ENCODE results near the gene MTX1.

The MTX1 gene

DNA sequence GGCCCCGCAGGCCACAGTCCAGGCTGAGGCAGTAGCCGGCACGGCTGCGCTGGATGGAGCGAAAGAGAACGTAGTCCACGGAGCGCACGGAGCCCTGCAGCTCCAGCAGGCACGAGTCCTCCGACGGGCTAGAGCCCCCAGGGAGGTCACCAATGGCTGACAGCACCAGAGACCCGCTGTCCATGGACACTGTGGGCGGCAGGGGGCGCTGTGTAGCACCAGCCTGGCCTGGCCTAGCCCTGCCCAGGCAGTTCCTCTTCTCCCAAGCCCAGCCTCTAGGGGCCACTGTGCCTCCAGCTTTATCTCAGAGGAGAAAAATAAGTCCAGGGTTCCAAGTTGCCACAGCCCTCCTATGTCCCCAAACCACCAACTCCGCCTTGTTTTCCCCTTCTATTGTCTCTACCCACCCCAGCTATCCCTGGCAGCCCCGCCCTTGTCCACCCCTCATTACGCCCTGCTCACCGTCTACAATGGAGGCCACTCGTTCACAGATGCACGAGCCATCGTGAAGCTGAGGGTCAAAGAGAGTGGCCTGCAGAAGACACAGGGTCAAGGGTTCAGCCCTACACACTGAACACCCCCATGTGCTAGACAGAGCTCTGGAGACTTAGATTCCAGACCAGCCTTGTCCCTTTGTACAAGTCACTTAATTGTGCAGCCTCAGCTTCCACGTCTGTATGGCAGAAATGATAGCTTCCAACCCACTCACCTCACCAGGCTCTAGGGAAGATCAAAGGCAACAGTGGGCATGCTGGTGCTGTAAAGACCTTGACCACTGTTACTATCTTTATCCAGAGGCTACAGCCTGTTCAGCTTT lies 42.3 kb downstream of the MTX1 start:
- Histone ChIP-seq H3K27ac (ENCODE audit: low read depth, low read length) (peak overlapping the region; percentile 76), H3K4me1 (ENCODE audit: insufficient read depth, low read length) (peaks cover 29% of the 10 kb centered on the region), H3K9me3 (ENCODE audit: low read length) (no peaks in the 10 kb centered on the region), H3K4me3 (ENCODE audit: low read depth in 1 of 2, low read length in 2 of 2) (peak overlapping the region in 1 of 2 donors; percentile 29), H3K27me3 (ENCODE audit: control insufficient read depth in 1 of 2, insufficient read depth in 2 of 2, low read length in 2 of 2) (no peaks in the 10 kb centered on the region), H3K9ac (ENCODE audit: low read length) (no peak overlapping the region), H3K36me3 (ENCODE audit: insufficient read depth, low read length) (peaks cover 13% of the 10 kb centered on the region)

DNA sequence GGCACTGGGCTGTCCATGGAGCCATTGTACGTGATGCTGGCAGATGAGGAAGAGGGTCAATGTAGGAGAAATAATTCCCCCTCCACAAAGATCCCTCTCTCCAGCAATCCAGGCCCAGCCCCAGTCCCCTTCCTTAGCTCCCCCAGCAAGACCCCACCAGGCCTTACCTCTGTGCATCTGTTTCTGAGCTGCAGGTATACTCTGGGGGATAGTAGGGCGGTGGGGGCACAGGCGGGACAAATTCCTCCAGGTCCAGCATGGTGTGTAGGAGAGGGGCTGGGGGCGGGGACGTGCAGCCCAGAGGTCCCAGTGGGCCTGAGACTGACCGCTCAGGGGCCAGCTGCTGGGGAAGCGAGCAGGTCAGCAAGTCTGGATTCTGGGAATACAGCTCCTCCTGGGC lies 43.1 kb downstream of the MTX1 start:
- no peaks in the 10 kb centered on the region for H3K27me3 ChIP-seq (ENCODE audit: control insufficient read depth in 1 of 2, insufficient read depth in 2 of 2, low read length in 2 of 2)
- peaks cover 19% of the 10 kb centered on the region for H3K36me3 ChIP-seq (ENCODE audit: insufficient read depth, low read length)
- H3K9me3 ChIP-seq (ENCODE audit: low read length), result no peaks in the 10 kb centered on the region
- H3K27ac ChIP-seq (ENCODE audit: low read depth, low read length), result no peak overlapping the region
- H3K9ac ChIP-seq (ENCODE audit: low read length), result no peak overlapping the region
- H3K4me3 ChIP-seq (ENCODE audit: low read depth in 1 of 2, low read length in 2 of 2), result no peak overlapping the region
- peaks cover 36% of the 10 kb centered on the region for H3K4me1 ChIP-seq (ENCODE audit: insufficient read depth, low read length)

DNA sequence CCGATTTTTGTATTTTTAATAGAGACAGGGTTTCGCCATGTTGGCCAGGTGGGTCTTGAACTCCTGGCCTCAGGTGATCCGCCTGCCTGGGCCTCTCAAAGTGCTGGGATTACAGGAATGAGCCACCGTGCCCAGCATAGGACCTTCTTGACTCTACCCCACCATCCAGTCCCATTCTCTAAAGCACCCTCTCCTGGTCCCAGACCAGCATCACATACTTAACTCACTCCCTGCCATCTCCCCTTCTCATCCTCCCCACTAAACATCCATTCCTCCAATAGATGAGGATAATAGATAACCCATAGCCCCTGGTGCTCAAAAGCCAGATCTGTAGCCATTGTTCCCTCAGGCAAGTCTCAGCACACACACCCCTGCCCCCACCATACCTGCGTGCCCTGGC lies 44.7 kb downstream of the MTX1 start:
- Histone ChIP-seq H3K27me3 (ENCODE audit: control insufficient read depth in 1 of 2, insufficient read depth in 2 of 2, low read length in 2 of 2) (no peaks in the 10 kb centered on the region), H3K27ac (ENCODE audit: low read depth, low read length) (no peak overlapping the region), H3K4me1 (ENCODE audit: insufficient read depth, low read length) (peaks cover 39% of the 10 kb centered on the region), H3K9ac (ENCODE audit: low read length) (no peak overlapping the region), H3K36me3 (ENCODE audit: insufficient read depth, low read length) (peaks cover 14% of the 10 kb centered on the region), H3K9me3 (ENCODE audit: low read length) (no peaks in the 10 kb centered on the region), H3K4me3 (ENCODE audit: low read depth in 1 of 2, low read length in 2 of 2) (peak overlapping the region in 1 of 2 donors; percentile 66)

- no peak overlapping the region for H3K27ac ChIP-seq (ENCODE audit: low read depth, low read length)
- H3K4me3 ChIP-seq (ENCODE audit: low read depth in 1 of 2, low read length in 2 of 2), result peak overlapping the region in 1 of 2 donors; percentile 66
- no peaks in the 10 kb centered on the region for H3K9me3 ChIP-seq (ENCODE audit: low read length)
- H3K36me3 ChIP-seq (ENCODE audit: insufficient read depth, low read length), result peaks cover 17% of the 10 kb centered on the region
- H3K9ac ChIP-seq (ENCODE audit: low read length), result peak overlapping the region; percentile 76
- no peaks in the 10 kb centered on the region for H3K27me3 ChIP-seq (ENCODE audit: control insufficient read depth in 1 of 2, insufficient read depth in 2 of 2, low read length in 2 of 2)
- peaks cover 39% of the 10 kb centered on the region for H3K4me1 ChIP-seq (ENCODE audit: insufficient read depth, low read length)
Measured at GRCh38 chr1:155253797-155254196, 45.3 kb downstream of the MTX1 start.

- Histone ChIP-seq H3K4me1 (ENCODE audit: insufficient read depth, low read length) (peaks cover 39% of the 10 kb centered on the region), H3K4me3 (ENCODE audit: low read depth in 1 of 2, low read length in 2 of 2) (peak overlapping the region; percentile 63 to 66), H3K27me3 (ENCODE audit: control insufficient read depth in 1 of 2, insufficient read depth in 2 of 2, low read length in 2 of 2) (no peaks in the 10 kb centered on the region), H3K36me3 (ENCODE audit: insufficient read depth, low read length) (peaks cover 18% of the 10 kb centered on the region), H3K27ac (ENCODE audit: low read depth, low read length) (peak overlapping the region; percentile 84), H3K9me3 (ENCODE audit: low read length) (no peaks in the 10 kb centered on the region), H3K9ac (ENCODE audit: low read length) (peak overlapping the region; percentile 76)
Measured at GRCh38 chr1:155254228-155254713, 45.8 kb downstream of the MTX1 start.

DNA sequence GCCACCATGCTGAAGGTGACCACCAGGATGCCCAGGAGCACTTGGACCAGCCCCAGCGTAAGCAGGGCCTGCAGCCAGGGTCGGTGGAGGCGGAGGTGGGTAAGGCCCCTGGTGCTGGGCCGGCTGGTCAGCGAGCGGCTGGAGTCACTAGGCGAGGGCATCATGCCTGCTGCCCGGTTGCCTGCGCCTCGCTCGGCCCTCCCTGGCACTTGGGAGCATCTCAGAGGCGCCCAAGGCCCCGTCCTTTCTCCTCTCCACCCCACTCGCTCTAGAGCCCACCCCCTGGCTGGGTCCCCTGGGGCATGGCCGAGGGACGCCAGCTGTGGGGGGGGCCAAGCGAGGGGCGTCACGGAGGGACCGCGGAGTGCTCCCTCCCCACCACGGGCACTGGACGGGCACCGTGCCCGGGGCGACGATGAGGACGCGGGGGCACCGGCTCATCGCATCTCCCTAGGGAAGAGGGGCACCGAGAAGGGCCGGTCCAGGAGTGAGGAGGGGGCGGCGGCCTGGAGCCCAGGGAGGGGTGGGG lies 46.3 kb downstream of the MTX1 start:
- H3K4me3 ChIP-seq (ENCODE audit: low read depth in 1 of 2, low read length in 2 of 2), result peak overlapping the region; percentile 63 to 66
- no peaks in the 10 kb centered on the region for H3K9me3 ChIP-seq (ENCODE audit: low read length)
- H3K27ac ChIP-seq (ENCODE audit: low read depth, low read length), result peak overlapping the region; percentile 84
- peak overlapping the region; percentile 76 for H3K9ac ChIP-seq (ENCODE audit: low read length)
- peaks cover 39% of the 10 kb centered on the region for H3K4me1 ChIP-seq (ENCODE audit: insufficient read depth, low read length)
- H3K36me3 ChIP-seq (ENCODE audit: insufficient read depth, low read length), result peaks cover 18% of the 10 kb centered on the region
- H3K27me3 ChIP-seq (ENCODE audit: control insufficient read depth in 1 of 2, insufficient read depth in 2 of 2, low read length in 2 of 2), result no peaks in the 10 kb centered on the region

- Histone ChIP-seq H3K4me1 (ENCODE audit: insufficient read depth, low read length) (peaks cover 40% of the 10 kb centered on the region), H3K27me3 (ENCODE audit: control insufficient read depth in 1 of 2, insufficient read depth in 2 of 2, low read length in 2 of 2) (no peaks in the 10 kb centered on the region), H3K27ac (ENCODE audit: low read depth, low read length) (peak within 1 kb of the TSS; percentile 84), H3K9me3 (ENCODE audit: low read length) (no peaks in the 10 kb centered on the region), H3K9ac (ENCODE audit: low read length) (peak within 1 kb of the TSS; percentile 76), H3K4me3 (ENCODE audit: low read depth in 1 of 2, low read length in 2 of 2) (peak within 1 kb of the TSS; percentile 63 to 66), H3K36me3 (ENCODE audit: insufficient read depth, low read length) (peaks cover 23% of the 10 kb centered on the region)
Measured at GRCh38 chr1:155255243-155256007, 46.9 kb downstream of the MTX1 start, which contains the start of gene ENTREP3. TSS of gene ENTREP3 (minus strand) at chr1:155255483. CDS start at chr1:155254877, 606 bp downstream.

- peaks cover 40% of the 10 kb centered on the region for H3K4me1 ChIP-seq (ENCODE audit: insufficient read depth, low read length)
Measured at GRCh38 chr1:155256058-155256852, 47.8 kb downstream of the MTX1 start.

DNA sequence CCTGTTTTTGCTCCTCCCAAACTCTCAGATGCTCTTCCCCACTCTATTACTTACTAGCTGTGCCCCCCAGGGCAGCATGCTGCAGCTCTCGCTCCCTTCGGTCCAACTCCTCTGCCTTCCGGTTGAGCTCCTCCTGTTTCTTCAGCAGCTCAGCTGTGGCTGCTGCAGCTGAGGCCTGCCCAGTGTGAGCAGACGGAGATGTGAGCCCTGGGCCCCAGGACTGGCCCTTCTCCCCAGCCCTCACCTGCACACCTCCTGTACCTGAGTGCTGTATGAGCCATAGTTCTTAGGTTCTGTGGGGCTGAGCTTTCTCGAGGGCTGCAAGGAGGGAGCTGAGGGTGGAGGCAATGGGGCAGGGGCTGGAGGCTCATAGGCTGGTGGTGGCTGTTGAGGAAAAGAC lies 51.8 kb downstream of the MTX1 start:
- Histone ChIP-seq H3K4me1 (ENCODE audit: insufficient read depth, low read length) (peaks cover 28% of the 10 kb centered on the region), H3K27me3 (ENCODE audit: control insufficient read depth in 1 of 2, insufficient read depth in 2 of 2, low read length in 2 of 2) (no peaks in the 10 kb centered on the region), H3K9me3 (ENCODE audit: low read length) (no peaks in the 10 kb centered on the region), H3K4me3 (ENCODE audit: low read depth in 1 of 2, low read length in 2 of 2) (no peak overlapping the region), H3K9ac (ENCODE audit: low read length) (peak overlapping the region; percentile 83), H3K36me3 (ENCODE audit: insufficient read depth, low read length) (peaks cover 49% of the 10 kb centered on the region), H3K27ac (ENCODE audit: low read depth, low read length) (no peak overlapping the region)

More at GRCh38 chr1:155256058-155256852, 47.8 kb downstream of the MTX1 start:
- no peaks in the 10 kb centered on the region for H3K9me3 ChIP-seq (ENCODE audit: low read length)
- peak overlapping the region; percentile 84 for H3K27ac ChIP-seq (ENCODE audit: low read depth, low read length)
- peak overlapping the region; percentile 76 for H3K9ac ChIP-seq (ENCODE audit: low read length)
- H3K4me3 ChIP-seq (ENCODE audit: low read depth in 1 of 2, low read length in 2 of 2), result peak overlapping the region; percentile 63 to 66
- H3K27me3 ChIP-seq (ENCODE audit: control insufficient read depth in 1 of 2, insufficient read depth in 2 of 2, low read length in 2 of 2), result no peaks in the 10 kb centered on the region
- H3K36me3 ChIP-seq (ENCODE audit: insufficient read depth, low read length), result peaks cover 23% of the 10 kb centered on the region

GRCh38 chr1:155261493-155261851 lies 53.0 kb downstream of the MTX1 start:
- no peaks in the 10 kb centered on the region for H3K9me3 ChIP-seq (ENCODE audit: low read length)
- H3K9ac ChIP-seq (ENCODE audit: low read length), result peak overlapping the region; percentile 83
- peak overlapping the region; percentile 97 for H3K27ac ChIP-seq (ENCODE audit: low read depth, low read length)
- peaks cover 54% of the 10 kb centered on the region for H3K36me3 ChIP-seq (ENCODE audit: insufficient read depth, low read length)
- peaks cover 18% of the 10 kb centered on the region for H3K4me1 ChIP-seq (ENCODE audit: insufficient read depth, low read length)
- H3K27me3 ChIP-seq (ENCODE audit: control insufficient read depth in 1 of 2, insufficient read depth in 2 of 2, low read length in 2 of 2), result no peaks in the 10 kb centered on the region
- peak overlapping the region; percentile 90 to 97 for H3K4me3 ChIP-seq (ENCODE audit: low read depth in 1 of 2, low read length in 2 of 2)
